Sciatic nerve (tissue), 2 donors: ENCODE data around the gene IP6K1. TPM values are rescaled to one million over a fixed set of nuclear protein-coding genes. Genes with fewer than 3 reads are reported as not detected.
"Not testable (repeated sequence)": the region's sequence is repeated elsewhere in the genome, so short reads cannot be mapped to it uniquely, and the experiment has no call there.

Experiments
- ATAC-seq: fragments of 200-7000 bp; cut with Tn5 transposase; one replicate; pipeline ENCODE4 v1.9.1; 2020; ENCODE audit warnings: mild to moderate bottlenecking, moderate library complexity
- DNase-seq: peaks from one replicate; pipeline ENCODE4 v3.0.0-alpha.2; 2020; ENCODE audit warnings: low spot score
- intact Hi-C: fragments of 100-400 bp; cut with DNase I; formaldehyde crosslinking; loops from one replicate; pipeline ENCODE4 v1.14.2; 2022
- total RNA-seq: library from RNA; stranded (reverse); fragmentation: NEBNext Ultra II Directional; extraction: Animal tissue kit (Norgen Biotek cat#: 25700); gene quantifications from one replicate; pipeline ENCODE4 v1.2.1, GENCODE V29; 2021
- donor health status: DM: no; HTN: no; CAD: no.
- donor health status: DM: no; HTN: no; CAD: no.

IP6K1 gene
- total RNA-seq, 1 donor from 2014 or later, result 47.6 TPM

DNA sequence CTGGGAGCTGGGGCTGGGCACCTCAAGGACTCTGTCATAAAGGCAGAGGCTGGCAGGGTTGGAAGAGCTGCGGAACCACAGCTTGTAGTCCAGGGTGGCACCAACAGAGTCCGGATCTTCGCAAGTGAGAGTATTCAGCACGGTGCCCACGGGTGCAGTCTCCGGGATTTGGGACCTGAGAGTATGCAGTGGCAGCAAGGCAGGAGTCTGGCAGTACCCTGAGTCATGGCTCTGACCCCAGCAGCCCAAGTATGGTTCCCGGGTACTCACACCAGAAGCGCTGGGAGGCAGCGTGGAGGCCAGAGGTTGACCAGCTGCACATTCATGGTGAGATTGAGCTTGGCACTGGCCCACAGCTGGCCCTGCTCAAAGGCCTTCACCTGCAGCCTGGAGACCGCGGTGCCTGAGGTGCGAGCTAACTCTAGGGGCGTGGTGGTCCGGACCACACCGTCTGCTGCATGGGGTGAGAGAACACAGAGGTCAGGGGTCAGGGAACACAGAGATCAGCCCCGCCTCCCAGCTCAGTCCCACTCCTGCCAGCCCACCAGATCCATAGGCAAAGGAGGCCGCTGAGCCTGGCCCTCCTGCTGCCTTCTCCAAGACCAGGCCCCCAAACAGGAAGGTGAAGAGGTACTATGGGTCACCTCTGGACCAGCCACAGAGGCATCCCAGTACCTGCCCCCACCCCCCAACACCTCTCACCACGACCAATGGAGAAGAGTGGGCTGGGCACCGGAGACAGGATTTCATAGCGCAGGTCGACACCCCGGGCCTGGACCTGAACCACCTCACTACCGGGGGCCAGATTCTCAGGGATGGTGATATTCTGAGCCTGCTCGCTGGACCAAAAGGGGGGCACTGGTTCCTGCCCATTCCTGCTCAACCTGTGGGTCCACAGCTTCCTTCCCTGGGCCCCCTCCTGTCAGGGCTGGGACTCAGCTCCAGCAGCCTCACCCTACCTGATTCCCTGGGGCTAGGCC lies 8.9 kb upstream of the IP6K1 start:
- intact Hi-C loops, result loop anchor here (1.0 kb wide), 1 partner anchor 64 kb away; no protein-coding TSS in a partner anchor

GRCh38 chr3:49794431-49794830 lies 8.1 kb upstream of the IP6K1 start:
- DNase-seq (no peak), ATAC-seq (no peak)
- intact Hi-C loops, result no loop called here

More for the DNA sequence above, 8.9 kb upstream of the IP6K1 start:
- no peak for DNase-seq
- no peak for ATAC-seq

DNA sequence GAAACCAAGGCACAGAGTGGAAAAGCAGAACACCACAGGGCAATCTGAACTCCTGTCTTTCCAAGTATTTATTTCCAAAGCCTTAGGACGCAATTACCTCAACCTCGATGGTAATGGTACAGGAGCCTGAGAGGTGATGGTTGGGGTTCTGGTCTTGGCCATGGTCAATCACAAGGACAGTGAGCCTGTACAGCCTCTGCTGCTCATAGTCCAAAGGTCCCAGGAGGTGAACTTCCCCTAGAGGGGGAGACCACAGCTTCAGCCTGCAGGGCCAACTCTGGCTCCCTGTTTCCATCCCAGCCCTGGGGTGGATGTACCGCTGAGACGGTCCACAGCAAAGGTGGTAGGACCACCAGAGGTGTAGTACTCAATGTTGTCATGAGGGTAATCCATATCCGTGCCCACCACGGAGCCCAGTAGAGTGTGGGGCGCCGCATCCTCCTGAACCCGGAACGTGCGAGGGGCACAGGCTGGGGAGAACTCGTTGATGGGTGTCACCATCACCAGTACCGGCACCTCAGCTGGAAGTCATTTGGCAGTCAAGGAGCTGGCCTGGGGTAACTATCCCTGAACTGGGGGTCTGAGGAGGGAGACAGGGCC lies 7.2 kb upstream of the IP6K1 start:
- ATAC-seq (no peak), DNase-seq (peak; percentile 52)
- intact Hi-C loops, result no loop called here

- DNase-seq (peak; percentile 41), ATAC-seq (no peak)
- intact Hi-C loops, result no loop called here
Observed at GRCh38 chr3:49792371-49793150, 6.2 kb upstream of the IP6K1 start.

DNA sequence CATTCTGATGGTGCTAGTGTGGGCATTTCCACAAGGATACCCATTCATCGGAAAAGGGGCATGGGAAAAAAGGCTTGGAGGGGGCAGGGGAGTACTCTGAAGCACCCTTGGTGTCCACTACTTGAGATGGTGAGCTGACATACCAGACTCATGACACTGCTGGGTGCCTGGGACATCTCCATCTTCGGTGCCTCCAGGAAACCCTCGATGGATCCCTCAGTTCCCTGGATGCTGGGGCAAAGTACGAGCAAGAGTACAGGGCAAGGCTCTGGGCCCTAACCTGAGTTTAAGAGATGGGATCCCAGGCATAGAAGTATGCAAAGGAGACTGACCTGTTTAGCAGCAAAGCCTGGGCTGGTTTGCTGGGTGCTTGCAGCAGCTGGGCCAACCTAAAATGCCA lies 5.2 kb upstream of the IP6K1 start:
- ATAC-seq (no peak), DNase-seq (peak; percentile 25)
- intact Hi-C loops, result no loop called here

DNA sequence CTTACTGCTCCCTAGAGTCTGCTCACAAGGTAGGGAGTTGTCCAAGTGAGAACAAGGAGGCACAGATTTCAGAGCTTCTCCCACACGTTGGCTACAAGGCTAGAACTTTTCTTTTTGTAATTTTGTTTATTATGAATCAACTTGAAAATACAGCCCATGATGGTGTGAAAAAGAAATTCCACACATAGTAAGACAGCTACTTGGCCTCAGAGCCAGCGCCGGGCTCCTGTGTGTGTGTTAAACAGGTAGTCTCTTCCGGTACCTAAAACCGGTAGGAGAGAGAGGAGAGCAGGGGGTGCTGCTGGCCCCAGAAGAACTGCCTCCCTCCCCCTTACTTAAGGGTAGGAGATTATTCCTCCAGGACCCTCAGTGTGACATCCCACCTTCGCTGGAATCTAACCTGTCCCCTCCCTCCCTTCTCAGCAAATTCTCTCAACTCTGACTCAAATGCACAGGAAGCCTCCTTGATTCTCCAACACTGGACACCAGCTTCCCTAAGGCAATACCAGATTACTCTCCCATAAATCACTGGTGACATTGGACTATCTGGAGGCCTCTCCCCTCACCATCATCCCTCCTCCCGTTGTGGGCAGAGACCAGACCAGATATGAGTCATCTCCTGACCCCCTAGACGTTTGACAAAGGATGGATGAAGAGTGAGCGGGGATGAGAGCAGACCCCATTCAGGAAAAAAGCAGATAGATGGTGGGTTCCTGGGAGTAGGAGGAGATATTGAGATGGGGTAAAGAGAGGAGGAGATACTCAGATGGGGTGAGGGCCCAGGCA lies 4.5 kb upstream of the IP6K1 start:
- ATAC-seq (no peak), DNase-seq (peak; percentile 19)
- intact Hi-C loops, result no loop called here

DNA sequence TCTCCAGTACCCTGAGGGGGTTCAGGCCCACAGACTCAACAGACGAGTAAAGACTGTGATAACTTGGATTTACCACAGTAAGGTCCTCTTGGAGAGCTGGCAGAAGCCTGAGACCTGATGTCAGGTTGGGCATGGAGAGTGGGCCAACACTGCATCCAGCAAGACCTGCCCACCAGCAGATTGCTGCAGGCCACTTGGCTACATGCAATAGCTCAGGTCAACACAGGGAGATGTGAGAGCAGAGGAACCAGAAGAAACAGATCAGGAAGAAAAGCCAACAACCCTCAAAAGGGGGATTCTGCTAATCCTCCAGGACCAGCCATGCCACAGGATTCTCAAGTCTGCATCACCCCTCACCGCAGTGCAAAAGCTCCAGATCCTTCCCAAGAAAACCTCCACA lies 1.7 kb upstream of the IP6K1 start:
- intact Hi-C loops, result no loop called here
- ATAC-seq, result no peak
- peak; percentile 32 for DNase-seq

- DNase-seq (peak; percentile 31), ATAC-seq (no peak)
- intact Hi-C loops, result no loop called here
Observed at GRCh38 chr3:49787536-49787935, 1.2 kb upstream of the IP6K1 start.

GRCh38 chr3:49787182-49787464 lies 781 bp upstream of the IP6K1 start:
- intact Hi-C loops, result no loop called here
- DNase-seq (no peak), ATAC-seq (no peak)

- DNase-seq, result no peak
- no peak for ATAC-seq
- intact Hi-C loops, result no loop called here
Observed at GRCh38 chr3:49785565-49786356, 581 bp downstream of the IP6K1 start.

- intact Hi-C loops, ATAC-seq: not testable (repeated sequence)
- DNase-seq, result peak; percentile 51
Observed at GRCh38 chr3:49782277-49782676, 4.1 kb downstream of the IP6K1 start.

- ATAC-seq, result no peak
- intact Hi-C loops, result no loop called here
- peak; percentile 14 for DNase-seq
Observed at GRCh38 chr3:49781415-49782199, 4.7 kb downstream of the IP6K1 start.

DNA sequence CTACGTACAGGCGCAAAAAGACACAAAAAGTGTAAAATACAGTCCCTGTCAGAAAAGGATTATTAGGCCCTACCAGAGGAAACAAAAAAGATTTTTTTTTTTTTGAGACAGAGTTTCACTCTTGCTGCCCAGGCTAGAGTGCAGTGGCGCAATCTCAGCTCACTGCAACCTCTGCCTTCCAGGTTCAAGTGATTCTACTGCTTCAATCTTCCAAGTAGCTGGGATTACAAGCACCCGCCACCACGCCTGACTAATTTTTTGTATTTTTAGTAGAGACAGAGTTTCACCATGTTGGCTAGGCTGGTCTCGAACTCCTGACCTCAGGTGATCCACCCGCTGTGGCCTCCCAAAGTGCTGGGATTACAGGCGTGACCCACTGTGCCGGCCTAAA lies 5.4 kb downstream of the IP6K1 start:
- intact Hi-C loops, ATAC-seq: not testable (repeated sequence)
- peak; percentile 10 for DNase-seq

- ATAC-seq, result no peak
- peak; percentile 21 for DNase-seq
- intact Hi-C loops, result no loop called here
Observed at GRCh38 chr3:49780080-49780974, 6.0 kb downstream of the IP6K1 start.

GRCh38 chr3:49779358-49780079 lies 6.8 kb downstream of the IP6K1 start:
- DNase-seq, result no peak
- intact Hi-C loops, result no loop called here
- ATAC-seq, result no peak

GRCh38 chr3:49776101-49776500 lies 10.2 kb downstream of the IP6K1 start:
- ATAC-seq, DNase-seq, intact Hi-C loops: not testable (repeated sequence)
